IMR-90 (cell line): ENCODE measurements around the gene PLXNA4. TPM values are rescaled to one million over a fixed set of nuclear protein-coding genes. Genes with fewer than 3 reads are reported as not detected.

Source experiments
- ATAC-seq: fragments of 200-7000 bp; cut with Tn5 transposase; 2 replicates; pipeline ENCODE4 v1.9.1; 2020; ENCODE audit warnings: low read depth, mild to moderate bottlenecking, moderate library complexity
- BruUV-seq: library from RNA; stranded (reverse); fragments of 400-500 nt; replicated peaks from 2 replicates; lab custom pipeline; 2021; lab: Mats Ljungman, UMichigan
- CTCF ChIA-PET: fragments of 300-600 bp; formaldehyde crosslinking; extraction: SDS; loops from one replicate; lab custom pipeline; 2021; ENCODE audit warnings: antibody characterized with exemption; lab: Yijun Ruan, JAX
- POLR2A ChIA-PET: fragments of 300-600 bp; sonication (Branson Sonifier 250); formaldehyde crosslinking; loops from one replicate; lab custom pipeline; 2022; ENCODE audit warnings: antibody characterized with exemption; ENCODE audit not compliant: unreplicated experiment; lab: Charles Lee
- DNase-seq: peaks from one replicate; pipeline ENCODE4 v3.0.0; 2013
- H2AFZ ChIP-seq: replicated peaks from 2 replicates; pipeline ENCODE3; 2013; ENCODE audit warnings: low read length, mild to moderate bottlenecking; ENCODE audit not compliant: poor library complexity
- H2AK5ac ChIP-seq: 2 replicates; pipeline ENCODE4 v1.6.1; 2013; ENCODE audit warnings: low read depth, low read length, inconsistent platforms
- H2AK9ac ChIP-seq: replicated peaks from 2 replicates; pipeline ENCODE3; 2013; ENCODE audit warnings: mild to moderate bottlenecking, low read depth, low read length, moderate library complexity; ENCODE audit not compliant: poor library complexity
- H2BK120ac ChIP-seq: 2 replicates; pipeline ENCODE4 v1.6.1; 2013; ENCODE audit warnings: low read depth, low read length, inconsistent platforms
- H2BK15ac ChIP-seq: 3 replicates; pipeline ENCODE4 v1.6.1; 2013; ENCODE audit warnings: low read depth, low read length, inconsistent platforms
- H2BK20ac ChIP-seq: 2 replicates; pipeline ENCODE4 v1.6.1; 2013; ENCODE audit warnings: low read depth, mild to moderate bottlenecking, inconsistent platforms, low read length, moderate library complexity
- H2BK5ac ChIP-seq: 2 replicates; pipeline ENCODE4 v1.6.1; 2013; ENCODE audit warnings: mild to moderate bottlenecking, low read depth, low read length, inconsistent platforms; ENCODE audit not compliant: poor library complexity, severe bottlenecking
- H3K14ac ChIP-seq: replicated peaks from 2 replicates; pipeline ENCODE4 v1.6.1; 2013; ENCODE audit warnings: low read depth, low read length, inconsistent platforms
- H3K18ac ChIP-seq: 2 replicates; pipeline ENCODE4 v1.6.1; 2013; ENCODE audit warnings: low read depth, low read length, control low read depth
- H3K23ac ChIP-seq: 2 replicates; pipeline ENCODE4 v1.6.1; 2013; ENCODE audit warnings: low read depth, low read length, inconsistent platforms
- H3K27ac ChIP-seq: 2 replicates; pipeline ENCODE4 v1.5.1; 2013; ENCODE audit warnings: mild to moderate bottlenecking, control low read depth, low read length; ENCODE audit not compliant: insufficient read depth
- H3K27me3 ChIP-seq: 2 replicates; pipeline ENCODE4 v1.6.1; 2013; ENCODE audit warnings: low read length; ENCODE audit not compliant: control insufficient read depth, insufficient read depth
- H3K36me3 ChIP-seq: 2 replicates; pipeline ENCODE4 v1.6.1; 2013; ENCODE audit warnings: low read length, mixed read lengths; ENCODE audit not compliant: control insufficient read depth, insufficient read depth
- H3K4ac ChIP-seq: 2 replicates; pipeline ENCODE4 v1.6.1; 2013; ENCODE audit warnings: low read depth, low read length, inconsistent platforms
- H3K4me1 ChIP-seq: 2 replicates; pipeline ENCODE4 v1.6.1; 2013; ENCODE audit warnings: low read length, mixed read lengths; ENCODE audit not compliant: control insufficient read depth, insufficient read depth
- H3K4me2 ChIP-seq: 2 replicates; pipeline ENCODE4 v1.6.1; 2013; ENCODE audit warnings: low read depth, mild to moderate bottlenecking, control low read depth, low read length, moderate library complexity
- H3K4me3 ChIP-seq: 2 replicates; pipeline ENCODE4 v1.5.1; 2013; ENCODE audit warnings: low read depth, mild to moderate bottlenecking, control low read depth, low read length, moderate library complexity; ENCODE audit not compliant: insufficient read depth
- H3K56ac ChIP-seq: 2 replicates; pipeline ENCODE4 v1.6.1; 2013; ENCODE audit warnings: low read length, inconsistent platforms; ENCODE audit not compliant: insufficient read depth; ENCODE audit errors: extremely low read depth
- H3K79me1 ChIP-seq, 2 experiments: 2 replicates each; pipeline ENCODE4 v1.6.1; 2013; ENCODE audit warnings: low read length in 2 of 2, inconsistent platforms in 1 of 2, low read depth in 1 of 2
- H3K9ac ChIP-seq: 2 replicates; pipeline ENCODE4 v1.6.1; 2013; ENCODE audit warnings: low read depth, low read length, control low read depth
- H3K9me1 ChIP-seq: 2 replicates; pipeline ENCODE4 v1.6.1; 2013; ENCODE audit warnings: low read length, inconsistent platforms; ENCODE audit not compliant: insufficient read depth
- H3K9me3 ChIP-seq: 2 replicates; pipeline ENCODE4 v1.6.1; 2013; ENCODE audit warnings: low read length; ENCODE audit not compliant: control insufficient read depth, insufficient read depth
- H4K20me1 ChIP-seq: 2 replicates; pipeline ENCODE4 v1.6.1; 2013; ENCODE audit warnings: low read length, inconsistent platforms; ENCODE audit not compliant: insufficient read depth
- H4K5ac ChIP-seq: 2 replicates; pipeline ENCODE4 v1.6.1; 2013; ENCODE audit warnings: mild to moderate bottlenecking, low read depth, low read length, control low read depth
- H4K8ac ChIP-seq, 2 experiments: 2 replicates each; pipeline ENCODE4 v1.6.1; 2013; ENCODE audit warnings: low read depth in 2 of 2, low read length in 2 of 2, control low read depth in 1 of 2, inconsistent platforms in 1 of 2
- H4K91ac ChIP-seq: 2 replicates; pipeline ENCODE4 v1.6.1; 2013; ENCODE audit warnings: low read depth, low read length, inconsistent platforms; ENCODE audit not compliant: insufficient read depth
- CEBPB ChIP-seq: IDR thresholded peaks from 2 replicates; pipeline ENCODE4 v1.6.1; 2012; ENCODE audit warnings: low read depth, low read length, improper control_type of control experiment
- CHD1 ChIP-seq: IDR thresholded peaks from 2 replicates; pipeline ENCODE4 v1.6.1; 2012; ENCODE audit warnings: low read depth, low read length, improper control_type of control experiment
- ELK1 ChIP-seq: fragments of 150-350 bp; IDR thresholded peaks from 2 replicates; pipeline ENCODE4 v1.6.1; 2016; ENCODE audit warnings: low read depth, mild to moderate bottlenecking, low read length, moderate library complexity, borderline replicate concordance
- FOS ChIP-seq: fragments of 150-350 bp; IDR thresholded peaks from 2 replicates; pipeline ENCODE4 v1.6.1; 2016; ENCODE audit warnings: low read depth, low read length
- MAZ ChIP-seq: IDR thresholded peaks from 2 replicates; pipeline ENCODE4 v1.6.1; 2012; ENCODE audit warnings: low read depth, mild to moderate bottlenecking, low read length, improper control_type of control experiment, moderate library complexity, borderline replicate concordance
- MXI1 ChIP-seq: IDR thresholded peaks from 2 replicates; pipeline ENCODE4 v1.6.1; 2012; ENCODE audit warnings: low read depth, mild to moderate bottlenecking, low read length, moderate library complexity, borderline replicate concordance
- POLR2A ChIP-seq: IDR thresholded peaks from 2 replicates; pipeline ENCODE4 v1.6.1; 2012; ENCODE audit warnings: mild to moderate bottlenecking, low read depth, low read length
- RCOR1 ChIP-seq: IDR thresholded peaks from 2 replicates; pipeline ENCODE4 v1.6.1; 2012; ENCODE audit warnings: mild to moderate bottlenecking, low read length, improper control_type of control experiment; ENCODE audit not compliant: insufficient replicate concordance
- WGBS, 2 experiments: methylation state at CpG; one replicate each; pipeline versions ENCODE4 v1.1.5 to v1.1.7; 2013; ENCODE audit warnings: missing lambda C conversion rate in 2 of 2; ENCODE audit not compliant: insufficient read length in 1 of 2; ENCODE audit errors: extremely low coverage in 2 of 2; 5-methylcytosine and 5-hydroxymethylcytosine counted together
- dilution Hi-C: fragments of 300-500 bp; cut with HindIII; formaldehyde crosslinking; loops from one replicate; pipeline ENCODE4 v1.14.3; 2018; ENCODE audit warnings: low sequenced_read_pairs; ENCODE audit not compliant: unreplicated experiment
- in situ Hi-C: fragments of 300-500 bp; cut with MboI; formaldehyde crosslinking; loops from 3 replicates; pipeline ENCODE4 v1.14.3; 2019; ENCODE audit warnings: low sequenced_read_pairs, inconsistent platforms, mixed read lengths
- intact Hi-C: fragments of 100-400 bp; cut with micrococcal nuclease; formaldehyde crosslinking; loops from 2 replicates; pipeline ENCODE4 v1.10.0; 2022
- polyA plus RNA-seq, 3 experiments: library from polyadenylated mRNA; depleted of rRNA; stranded (reverse); fragments of >200 nt; gene quantifications; 2 replicates each; pipeline ENCODE4 v1.2.3, GENCODE V29; 2012; ENCODE audit warnings: low replicate concordance in 1 of 3
- total RNA-seq: library from RNA; depleted of rRNA; stranded (reverse); fragments of >200 nt; gene quantifications from 2 replicates; pipeline ENCODE4 v1.2.3, GENCODE V29; 2012

The PLXNA4 gene
- total and polyA plus RNA-seq, 2 of the 4 experiments (the other 2 are of a cell fraction), result under 0.01 TPM

DNA sequence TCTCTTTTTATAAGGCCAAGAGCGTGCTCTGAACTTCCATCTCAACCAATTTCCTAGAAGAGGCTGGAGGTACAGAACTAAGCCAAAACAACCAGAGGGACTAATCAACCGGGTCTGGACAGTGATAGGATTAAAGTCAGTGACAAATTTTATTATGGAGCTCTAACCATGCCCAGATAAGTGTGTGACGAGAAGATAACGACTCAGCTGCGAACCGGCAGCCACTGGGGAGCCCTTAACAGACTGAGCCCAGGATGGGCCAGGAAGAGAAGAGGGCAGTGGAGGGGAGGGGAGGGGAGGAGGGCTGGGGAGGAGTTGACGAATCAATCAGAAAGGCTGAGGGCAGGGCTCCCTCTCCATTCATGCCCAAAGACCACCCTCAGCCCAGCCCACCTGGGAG is 119.9 kb downstream of the PLXNA4 start:
- intact Hi-C loops, result no loop called here

More for the DNA sequence above, 119.9 kb downstream of the PLXNA4 start:
- Histone ChIP-seq H3K9ac (no peak overlapping the region), H3K9me3 (no peaks in the 10 kb centered on the region), H3K4me2 (no peak overlapping the region), H2BK5ac (no peak overlapping the region), H3K9me1 (no peaks in the 10 kb centered on the region), H3K56ac (no peak overlapping the region), H2BK120ac (no peak overlapping the region), H4K5ac (no peak overlapping the region), H2AK5ac (no peak overlapping the region), H3K27me3 (no peaks in the 10 kb centered on the region), H3K23ac (no peak overlapping the region), H2BK20ac (no peak overlapping the region), H2AK9ac (no peak overlapping the region), H3K36me3 (no peaks in the 10 kb centered on the region), H2AFZ (no peak overlapping the region), H2BK15ac (no peak overlapping the region), H3K79me1 (no peaks in the 10 kb centered on the region), H4K8ac (no peak overlapping the region), H3K27ac (no peak overlapping the region), H3K4me1 (no peaks in the 10 kb centered on the region), H3K18ac (no peak overlapping the region), H4K20me1 (no peaks in the 10 kb centered on the region), H4K91ac (no peak overlapping the region), H3K4me3 (no peak overlapping the region), H3K14ac (no peak overlapping the region), H3K4ac (no peak overlapping the region)
- dilution Hi-C loops, result no loop called here
- no peak for TF ChIP-seq POLR2A
- no peak for TF ChIP-seq MAZ
- TF ChIP-seq MXI1, result no peak
- no peak for TF ChIP-seq CHD1
- TF ChIP-seq FOS, result no peak
- TF ChIP-seq CEBPB, result no peak
- TF ChIP-seq RCOR1, result no peak
- no peak for TF ChIP-seq ELK1
- ChIA-PET POLR2A (no interaction called here), CTCF (no interaction called here)
- no CpG with 5 or more reads among the region's 7 CpGs for WGBS, 2 experiments
- in situ Hi-C loops, result no loop called here
- no TSS peak for BruUV-seq
- no peak for DNase-seq
- no peak for ATAC-seq
